GM23338 (cell line): ENCODE results near the gene DDX46. TPM values are rescaled to one million over a fixed set of nuclear protein-coding genes. Genes with fewer than 3 reads are reported as not detected.

Experiments
- ATAC-seq: fragments of 200-7000 bp; cut with Tn5 transposase; 3 replicates; pipeline ENCODE4 v1.9.1; 2020
- DNase-seq: peaks from one replicate; pipeline ENCODE4 v3.0.0-alpha.2; 2015; ENCODE audit warnings: low spot score
- H2AFZ ChIP-seq: fragments of 200-600 bp; sonication (generic); 2 replicates; pipeline ENCODE4 v1.8.0; 2016; ENCODE audit warnings: antibody characterized with exemption, mild to moderate bottlenecking, moderate library complexity
- H3F3A ChIP-seq: fragments of 200-600 bp; sonication (generic); replicated peaks from 2 replicates; pipeline ENCODE4 v1.8.0; 2017; ENCODE audit warnings: antibody characterized with exemption, mixed run types, low read depth
- H3K27ac ChIP-seq: fragments of 200-600 bp; sonication (generic); 2 replicates; pipeline ENCODE4 v1.6.1; 2016; ENCODE audit warnings: low read depth
- H3K27me3 ChIP-seq: fragments of 200-600 bp; sonication (generic); 2 replicates; pipeline ENCODE4 v1.8.0; 2016; ENCODE audit warnings: mild to moderate bottlenecking, mixed run types, moderate library complexity; ENCODE audit not compliant: insufficient read depth
- H3K36me3 ChIP-seq: fragments of 200-600 bp; sonication (generic); 2 replicates; pipeline ENCODE4 v1.8.0; 2016; ENCODE audit warnings: mild to moderate bottlenecking; ENCODE audit not compliant: insufficient read depth
- H3K4me1 ChIP-seq: fragments of 200-600 bp; sonication (generic); 2 replicates; pipeline ENCODE4 v1.8.0; 2016; ENCODE audit warnings: mild to moderate bottlenecking, moderate library complexity; ENCODE audit not compliant: insufficient read depth
- H3K4me2 ChIP-seq: fragments of 200-600 bp; sonication (generic); 2 replicates; pipeline ENCODE4 v1.7.1; 2017; ENCODE audit warnings: mixed run types
- H3K4me3 ChIP-seq: fragments of 200-600 bp; sonication (generic); 2 replicates; pipeline ENCODE4 v1.6.1; 2016; ENCODE audit warnings: mixed run types
- H3K79me2 ChIP-seq: fragments of 200-600 bp; sonication (generic); replicated peaks from 2 replicates; pipeline ENCODE4 v1.8.0; 2017; ENCODE audit warnings: mild to moderate bottlenecking; ENCODE audit not compliant: insufficient read depth
- H3K9me2 ChIP-seq: fragments of 200-600 bp; sonication (generic); 2 replicates; pipeline ENCODE4 v1.8.0; 2017; ENCODE audit not compliant: insufficient read depth
- H4K20me1 ChIP-seq: fragments of 200-600 bp; sonication (generic); replicated peaks from 2 replicates; pipeline ENCODE4 v1.8.0; 2017; ENCODE audit warnings: mild to moderate bottlenecking; ENCODE audit not compliant: insufficient read depth
- H3K27ac Mint-ChIP-seq: 2 replicates; pipeline ENCODE4 v1.8.0; 2020; ENCODE audit warnings: inconsistent platforms, mild to moderate bottlenecking, moderate library complexity, mixed read lengths
- H3K27me3 Mint-ChIP-seq: 3 replicates; pipeline ENCODE4 v1.8.0; 2022; ENCODE audit warnings: low read depth, mild to moderate bottlenecking, moderate library complexity, mixed read lengths, inconsistent platforms; ENCODE audit not compliant: insufficient read depth, poor library complexity
- H3K36me3 Mint-ChIP-seq: 3 replicates; pipeline ENCODE4 v1.8.0; 2021; ENCODE audit warnings: low read depth, mild to moderate bottlenecking, inconsistent platforms, moderate library complexity, mixed read lengths
- H3K4me1 Mint-ChIP-seq: 3 replicates; pipeline ENCODE4 v1.8.0; 2020; ENCODE audit warnings: mild to moderate bottlenecking, inconsistent platforms, mixed read lengths
- H3K4me3 Mint-ChIP-seq: 3 replicates; pipeline ENCODE4 v1.8.0; 2021; ENCODE audit warnings: moderate library complexity, mild to moderate bottlenecking, inconsistent platforms, mixed read lengths
- H3K9me3 Mint-ChIP-seq: 3 replicates; pipeline ENCODE4 v1.8.0; 2020; ENCODE audit warnings: moderate library complexity, mild to moderate bottlenecking, inconsistent platforms, mixed read lengths
- CREB1 ChIP-seq: fragments of 250-450 bp; sonication (Bioruptor Pico); IDR thresholded peaks from 2 replicates; pipeline ENCODE4 v1.5.0; 2020; ENCODE audit warnings: low read depth, mild to moderate bottlenecking, moderate library complexity
- EZH2phosphoT487 ChIP-seq: fragments of 200-600 bp; sonication (generic); IDR thresholded peaks from one replicate; pipeline ENCODE4 v1.8.1; 2018; ENCODE audit warnings: antibody characterized with exemption; ENCODE audit not compliant: unreplicated experiment
- JUNB ChIP-seq: IDR thresholded peaks from one replicate; pipeline ENCODE4 v1.6.1; 2016; ENCODE audit warnings: antibody characterized with exemption; ENCODE audit not compliant: unreplicated experiment
- POLR2AphosphoS5 ChIP-seq: IDR thresholded peaks from 2 replicates; pipeline ENCODE4 v1.6.1; 2016; ENCODE audit warnings: antibody characterized with exemption, low read depth
- ZNF114 ChIP-seq: fragments of 250-450 bp; sonication (Bioruptor Pico); IDR thresholded peaks from 2 replicates; pipeline ENCODE4 v1.5.0; 2020; ENCODE audit warnings: mild to moderate bottlenecking, moderate library complexity
- ZNF331 ChIP-seq: fragments of 250-450 bp; sonication (Bioruptor Pico); IDR thresholded peaks from 2 replicates; pipeline ENCODE4 v1.5.0; 2020; ENCODE audit warnings: low read depth, mild to moderate bottlenecking, moderate library complexity
- polyA plus RNA-seq: library from polyadenylated mRNA; unstranded; fragments of >200 nt; fragmentation: Nextera tagmentation; extraction: Ambion mirVana; gene quantifications from 2 replicates; pipeline ENCODE4 v1.2.1, GENCODE V29; 2016
- total RNA-seq: library from RNA; depleted of rRNA; stranded (reverse); fragments of >200 nt; shearing (Covaris generic); gene quantifications from 2 replicates; pipeline ENCODE4 v1.2.3, GENCODE V29; 2014
- TF ChIP-seq, protein P1 (sequence below): fragments of 250-450 bp; sonication (Bioruptor Pico); IDR thresholded peaks from 2 replicates; pipeline ENCODE4 v1.5.0; 2020; ENCODE audit warnings: mild to moderate bottlenecking, moderate library complexity

The DDX46 gene
- total and polyA plus RNA-seq, 2 experiments from 2014 or later: 85.6 to 91.4 TPM

GRCh38 chr5:134794082-134794481 lies 35.5 kb downstream of the DDX46 start:
- Histone ChIP-seq H3F3A (0 out of 2 replicates have a peak, but pooled peaks cover 5% of the 10 kb centered on the region), H3K36me3 (peaks cover 81% of the 10 kb centered on the region), H2AFZ (no peak overlapping the region), H3K4me1 (no peaks in the 10 kb centered on the region), H3K27ac (peak overlapping the region; percentile 9; the same call in 1 of the 2 replicates), H4K20me1 (peaks cover 24% of the 10 kb centered on the region), H3K27me3 (no peaks in the 10 kb centered on the region), H3K4me3 (no peak overlapping the region), H3K4me2 (no peak overlapping the region), H3K9me2 (no peaks in the 10 kb centered on the region), H3K79me2 (peaks cover 6% of the 10 kb centered on the region)
- peak overlapping the region; percentile 75; the same call in 1 of the 2 replicates for H3K27ac Mint-ChIP-seq
- H3K36me3 Mint-ChIP-seq: peaks cover 90% of the 10 kb centered on the region
- no peak overlapping the region for H3K4me3 Mint-ChIP-seq
- no peaks in the 10 kb centered on the region for H3K4me1 Mint-ChIP-seq
- no peak for DNase-seq
- H3K9me3 Mint-ChIP-seq: no peaks in the 10 kb centered on the region
- no peak for ATAC-seq
- H3K27me3 Mint-ChIP-seq: no peaks in the 10 kb centered on the region
- TF ChIP-seq, protein P1, sequence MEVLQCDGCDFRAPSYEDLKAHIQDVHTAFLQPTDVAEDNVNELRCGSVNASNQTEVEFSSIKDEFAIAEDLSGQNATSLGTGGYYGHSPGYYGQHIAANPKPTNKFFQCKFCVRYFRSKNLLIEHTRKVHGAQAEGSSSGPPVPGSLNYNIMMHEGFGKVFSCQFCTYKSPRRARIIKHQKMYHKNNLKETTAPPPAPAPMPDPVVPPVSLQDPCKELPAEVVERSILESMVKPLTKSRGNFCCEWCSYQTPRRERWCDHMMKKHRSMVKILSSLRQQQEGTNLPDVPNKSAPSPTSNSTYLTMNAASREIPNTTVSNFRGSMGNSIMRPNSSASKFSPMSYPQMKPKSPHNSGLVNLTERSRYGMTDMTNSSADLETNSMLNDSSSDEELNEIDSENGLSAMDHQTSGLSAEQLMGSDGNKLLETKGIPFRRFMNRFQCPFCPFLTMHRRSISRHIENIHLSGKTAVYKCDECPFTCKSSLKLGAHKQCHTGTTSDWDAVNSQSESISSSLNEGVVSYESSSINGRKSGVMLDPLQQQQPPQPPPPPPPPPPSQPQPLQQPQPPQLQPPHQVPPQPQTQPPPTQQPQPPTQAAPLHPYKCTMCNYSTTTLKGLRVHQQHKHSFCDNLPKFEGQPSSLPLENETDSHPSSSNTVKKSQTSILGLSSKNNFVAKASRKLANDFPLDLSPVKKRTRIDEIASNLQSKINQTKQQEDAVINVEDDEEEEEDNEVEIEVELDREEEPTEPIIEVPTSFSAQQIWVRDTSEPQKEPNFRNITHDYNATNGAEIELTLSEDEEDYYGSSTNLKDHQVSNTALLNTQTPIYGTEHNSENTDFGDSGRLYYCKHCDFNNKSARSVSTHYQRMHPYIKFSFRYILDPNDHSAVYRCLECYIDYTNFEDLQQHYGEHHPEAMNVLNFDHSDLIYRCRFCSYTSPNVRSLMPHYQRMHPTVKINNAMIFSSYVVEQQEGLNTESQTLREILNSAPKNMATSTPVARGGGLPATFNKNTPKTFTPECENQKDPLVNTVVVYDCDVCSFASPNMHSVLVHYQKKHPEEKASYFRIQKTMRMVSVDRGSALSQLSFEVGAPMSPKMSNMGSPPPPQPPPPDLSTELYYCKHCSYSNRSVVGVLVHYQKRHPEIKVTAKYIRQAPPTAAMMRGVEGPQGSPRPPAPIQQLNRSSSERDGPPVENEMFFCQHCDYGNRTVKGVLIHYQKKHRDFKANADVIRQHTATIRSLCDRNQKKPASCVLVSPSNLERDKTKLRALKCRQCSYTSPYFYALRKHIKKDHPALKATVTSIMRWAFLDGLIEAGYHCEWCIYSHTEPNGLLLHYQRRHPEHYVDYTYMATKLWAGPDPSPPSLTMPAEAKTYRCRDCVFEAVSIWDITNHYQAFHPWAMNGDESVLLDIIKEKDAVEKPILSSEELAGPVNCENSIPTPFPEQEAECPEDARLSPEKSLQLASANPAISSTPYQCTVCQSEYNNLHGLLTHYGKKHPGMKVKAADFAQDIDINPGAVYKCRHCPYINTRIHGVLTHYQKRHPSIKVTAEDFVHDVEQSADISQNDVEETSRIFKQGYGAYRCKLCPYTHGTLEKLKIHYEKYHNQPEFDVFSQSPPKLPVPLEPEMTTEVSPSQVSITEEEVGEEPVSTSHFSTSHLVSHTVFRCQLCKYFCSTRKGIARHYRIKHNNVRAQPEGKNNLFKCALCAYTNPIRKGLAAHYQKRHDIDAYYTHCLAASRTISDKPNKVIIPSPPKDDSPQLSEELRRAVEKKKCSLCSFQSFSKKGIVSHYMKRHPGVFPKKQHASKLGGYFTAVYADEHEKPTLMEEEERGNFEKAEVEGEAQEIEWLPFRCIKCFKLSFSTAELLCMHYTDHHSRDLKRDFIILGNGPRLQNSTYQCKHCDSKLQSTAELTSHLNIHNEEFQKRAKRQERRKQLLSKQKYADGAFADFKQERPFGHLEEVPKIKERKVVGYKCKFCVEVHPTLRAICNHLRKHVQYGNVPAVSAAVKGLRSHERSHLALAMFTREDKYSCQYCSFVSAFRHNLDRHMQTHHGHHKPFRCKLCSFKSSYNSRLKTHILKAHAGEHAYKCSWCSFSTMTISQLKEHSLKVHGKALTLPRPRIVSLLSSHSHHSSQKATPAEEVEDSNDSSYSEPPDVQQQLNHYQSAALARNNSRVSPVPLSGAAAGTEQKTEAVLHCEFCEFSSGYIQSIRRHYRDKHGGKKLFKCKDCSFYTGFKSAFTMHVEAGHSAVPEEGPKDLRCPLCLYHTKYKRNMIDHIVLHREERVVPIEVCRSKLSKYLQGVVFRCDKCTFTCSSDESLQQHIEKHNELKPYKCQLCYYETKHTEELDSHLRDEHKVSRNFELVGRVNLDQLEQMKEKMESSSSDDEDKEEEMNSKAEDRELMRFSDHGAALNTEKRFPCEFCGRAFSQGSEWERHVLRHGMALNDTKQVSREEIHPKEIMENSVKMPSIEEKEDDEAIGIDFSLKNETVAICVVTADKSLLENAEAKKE: no peak
- TF ChIP-seq ZNF114 (CRISPR knock-in tag) (no peak), JUNB (no peak), ZNF331 (no peak), EZH2phosphoT487 (no peak), POLR2AphosphoS5 (no peak), CREB1 (CRISPR knock-in tag) (no peak)

DNA sequence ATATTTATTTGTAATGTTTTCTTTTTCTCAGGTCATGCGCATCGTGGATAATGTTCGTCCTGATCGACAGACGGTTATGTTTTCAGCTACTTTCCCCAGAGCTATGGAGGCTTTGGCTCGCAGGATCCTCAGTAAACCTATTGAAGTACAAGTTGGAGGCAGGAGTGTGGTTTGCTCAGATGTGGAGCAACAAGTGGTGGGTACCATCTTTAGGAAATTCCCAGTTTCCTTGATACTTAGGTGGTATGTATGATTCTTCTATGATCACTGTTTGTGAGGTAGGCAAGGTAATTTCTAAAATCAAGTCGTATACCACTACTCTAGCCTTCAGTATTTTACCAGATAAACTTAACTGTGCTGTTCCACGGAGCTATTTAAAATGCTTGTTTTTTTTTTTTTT lies 36.2 kb downstream of the DDX46 start:
- Histone ChIP-seq H4K20me1 (peaks cover 25% of the 10 kb centered on the region), H3F3A (0 out of 2 replicates have a peak, but pooled peaks cover 5% of the 10 kb centered on the region), H3K9me2 (no peaks in the 10 kb centered on the region), H3K79me2 (peaks cover 6% of the 10 kb centered on the region), H3K36me3 (peaks cover 81% of the 10 kb centered on the region), H3K4me3 (no peak overlapping the region), H3K4me1 (no peaks in the 10 kb centered on the region), H3K27ac (no peak overlapping the region), H3K27me3 (no peaks in the 10 kb centered on the region), H2AFZ (no peak overlapping the region), H3K4me2 (no peak overlapping the region)
- DNase-seq (no peak), ATAC-seq (no peak)
- H3K4me3 Mint-ChIP-seq: no peak overlapping the region
- no peaks in the 10 kb centered on the region for H3K4me1 Mint-ChIP-seq
- no peaks in the 10 kb centered on the region for H3K27me3 Mint-ChIP-seq
- no peaks in the 10 kb centered on the region for H3K9me3 Mint-ChIP-seq
- H3K27ac Mint-ChIP-seq: no peak overlapping the region
- H3K36me3 Mint-ChIP-seq: peaks cover 86% of the 10 kb centered on the region
- TF ChIP-seq POLR2AphosphoS5: no peak
- TF ChIP-seq, protein P1: no peak
